Measurements from ENCODE around the gene CCL25.

- TF ChIP-seq POLR2A (IDR thresholded peaks at IDR 0.05; ENCODE audit: low read length), result no peak
- no peak for TF ChIP-seq GATA1 (IDR thresholded peaks at IDR 0.05; ENCODE audit: low read depth, low read length)
These were observed 27.4 kb downstream of the CCL25 start for GRCh38 chr19:8079988-8080387.

Measured in erythroblast (primary cell).